ACC112 (cell line): ENCODE results near the gene FBXL17.

Experiments used
- H2AFZ ChIP-seq: fragments of 200-600 bp; sonication (generic); one replicate; pipeline ENCODE4 v1.6.0; 2017; ENCODE audit warnings: antibody characterized with exemption, low read length; ENCODE audit not compliant: unreplicated experiment
- H3K27ac ChIP-seq: fragments of 200-600 bp; sonication (generic); 2 replicates; pipeline ENCODE4 v1.5.1; 2014; ENCODE audit warnings: low read depth, mild to moderate bottlenecking, antibody characterized with exemption, low read length, moderate library complexity
- H3K27me3 ChIP-seq: fragments of 200-600 bp; sonication (generic); 2 replicates; pipeline ENCODE4 v1.6.1; 2014; ENCODE audit warnings: mild to moderate bottlenecking, antibody characterized with exemption, low read length, moderate library complexity, mixed read lengths; ENCODE audit not compliant: insufficient read depth
- H3K36me3 ChIP-seq: fragments of 200-600 bp; sonication (generic); 2 replicates; pipeline ENCODE4 v1.6.1; 2016; ENCODE audit warnings: mild to moderate bottlenecking, antibody characterized with exemption, low read length, moderate library complexity, mixed read lengths; ENCODE audit not compliant: insufficient read depth
- H3K4me1 ChIP-seq: fragments of 200-600 bp; sonication (generic); one replicate; pipeline ENCODE4 v1.6.1; 2016; ENCODE audit warnings: low read length, mixed read lengths; ENCODE audit not compliant: insufficient read depth, unreplicated experiment, control insufficient read depth
- H3K4me3 ChIP-seq: fragments of 200-600 bp; sonication (generic); 2 replicates; pipeline ENCODE4 v1.5.1; 2014; ENCODE audit warnings: mild to moderate bottlenecking, low read depth, low read length
- H3K79me2 ChIP-seq: fragments of 200-600 bp; sonication (generic); one replicate; pipeline ENCODE4 v1.6.0; 2016; ENCODE audit warnings: low read length; ENCODE audit not compliant: control insufficient read depth, unreplicated experiment, insufficient read depth

Gene FBXL17

DNA sequence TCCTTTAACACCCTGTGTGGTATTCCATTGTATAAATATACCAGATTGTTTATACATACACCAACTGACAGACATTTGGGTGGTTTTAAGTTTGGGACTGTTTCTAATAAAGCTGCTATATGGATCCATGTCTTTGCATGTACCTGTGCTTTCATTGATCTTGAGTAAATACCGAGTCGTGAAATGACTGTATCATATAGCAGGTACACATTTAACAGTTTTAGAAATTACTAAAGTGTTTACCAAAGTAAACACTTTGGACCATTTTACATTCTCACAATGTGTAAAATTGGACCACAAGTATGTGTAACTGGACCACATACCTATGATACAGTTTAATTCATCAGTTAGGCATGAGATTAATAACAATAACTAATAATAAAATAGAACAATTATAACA is 175.2 kb downstream of the FBXL17 start:
- H3K4me1 ChIP-seq, result no peaks in the 10 kb centered on the region
- H3K4me3 ChIP-seq, result no peak overlapping the region
- H3K79me2 ChIP-seq, result no peaks in the 10 kb centered on the region
- H3K27ac ChIP-seq, result no peak overlapping the region
- H2AFZ ChIP-seq, result no peak overlapping the region
- H3K36me3 ChIP-seq, result no peaks in the 10 kb centered on the region
- H3K27me3 ChIP-seq, result no peaks in the 10 kb centered on the region

GRCh38 chr5:108201721-108202120 is 180.2 kb downstream of the FBXL17 start:
- no peaks in the 10 kb centered on the region for H3K4me1 ChIP-seq
- H3K27ac ChIP-seq, result no peak overlapping the region
- no peak overlapping the region for H3K4me3 ChIP-seq
- no peak overlapping the region for H2AFZ ChIP-seq
- H3K27me3 ChIP-seq, result no peaks in the 10 kb centered on the region
- no peaks in the 10 kb centered on the region for H3K36me3 ChIP-seq
- no peaks in the 10 kb centered on the region for H3K79me2 ChIP-seq

DNA sequence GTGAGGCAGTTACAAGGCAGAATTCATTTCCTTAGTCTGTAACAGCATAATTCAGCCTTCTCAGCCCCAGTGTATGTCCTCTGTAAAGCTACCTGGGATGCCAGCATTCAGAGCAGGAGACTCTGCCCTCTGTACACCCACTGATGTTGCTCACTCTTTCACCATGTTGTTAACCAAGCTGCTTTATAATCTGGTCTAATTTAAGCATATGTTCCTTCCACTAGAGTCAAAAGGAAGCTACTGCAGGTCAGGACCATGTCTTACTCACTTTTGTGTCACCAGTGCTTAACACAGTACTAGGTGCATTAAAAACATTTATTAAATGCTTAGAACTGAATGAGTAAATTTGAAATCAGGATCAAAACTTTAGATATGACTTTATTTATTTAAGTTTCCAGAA is 185.6 kb downstream of the FBXL17 start:
- Histone ChIP-seq H3K36me3 (no peaks in the 10 kb centered on the region), H3K27me3 (no peaks in the 10 kb centered on the region), H3K79me2 (no peaks in the 10 kb centered on the region), H3K27ac (no peak overlapping the region), H3K4me3 (no peak overlapping the region), H2AFZ (no peak overlapping the region), H3K4me1 (peaks cover 8% of the 10 kb centered on the region)

GRCh38 chr5:108193021-108193795 is 188.7 kb downstream of the FBXL17 start:
- H3K79me2 ChIP-seq, result no peaks in the 10 kb centered on the region
- no peak overlapping the region for H3K27ac ChIP-seq
- H3K36me3 ChIP-seq, result no peaks in the 10 kb centered on the region
- H3K4me1 ChIP-seq, result peaks cover 8% of the 10 kb centered on the region
- H2AFZ ChIP-seq, result no peak overlapping the region
- H3K4me3 ChIP-seq, result no peak overlapping the region
- H3K27me3 ChIP-seq, result no peaks in the 10 kb centered on the region

GRCh38 chr5:108184940-108185339 is 197.0 kb downstream of the FBXL17 start:
- H3K27me3 ChIP-seq, result no peaks in the 10 kb centered on the region
- no peak overlapping the region for H3K27ac ChIP-seq
- H3K36me3 ChIP-seq, result no peaks in the 10 kb centered on the region
- H3K4me3 ChIP-seq, result no peak overlapping the region
- H2AFZ ChIP-seq, result no peak overlapping the region
- no peaks in the 10 kb centered on the region for H3K79me2 ChIP-seq
- H3K4me1 ChIP-seq, result no peaks in the 10 kb centered on the region

DNA sequence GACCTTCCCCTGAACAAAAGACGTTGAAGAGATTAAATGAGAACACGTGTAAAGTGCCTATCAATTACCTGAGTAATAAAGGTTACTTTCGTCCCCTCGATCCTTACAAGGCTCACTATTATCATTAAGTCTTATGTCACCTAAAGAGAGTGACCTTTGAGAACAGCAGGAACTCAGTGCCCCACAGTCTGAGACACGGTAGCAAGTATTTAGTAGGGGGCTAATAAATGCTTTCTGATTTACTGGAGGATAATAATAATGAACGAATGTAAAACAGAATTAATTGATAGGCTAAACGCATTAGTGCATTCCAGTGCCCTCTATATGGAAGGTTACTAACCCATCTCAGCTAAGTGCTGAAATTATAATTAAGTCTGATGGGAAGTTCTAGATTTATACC is 199.9 kb downstream of the FBXL17 start:
- Histone ChIP-seq H3K36me3 (no peaks in the 10 kb centered on the region), H3K4me1 (no peaks in the 10 kb centered on the region), H3K27me3 (no peaks in the 10 kb centered on the region), H3K79me2 (no peaks in the 10 kb centered on the region), H3K27ac (no peak overlapping the region), H3K4me3 (no peak overlapping the region), H2AFZ (no peak overlapping the region)

- Histone ChIP-seq H3K27me3 (no peaks in the 10 kb centered on the region), H3K4me3 (no peak overlapping the region), H2AFZ (no peak overlapping the region), H3K4me1 (no peaks in the 10 kb centered on the region), H3K27ac (no peak overlapping the region), H3K36me3 (no peaks in the 10 kb centered on the region), H3K79me2 (no peaks in the 10 kb centered on the region)
These were observed 207.6 kb downstream of the FBXL17 start for GRCh38 chr5:108174286-108174685.

- Histone ChIP-seq H3K27ac (no peak overlapping the region), H3K79me2 (no peaks in the 10 kb centered on the region), H3K36me3 (no peaks in the 10 kb centered on the region), H3K4me3 (no peak overlapping the region), H2AFZ (no peak overlapping the region), H3K27me3 (no peaks in the 10 kb centered on the region), H3K4me1 (no peaks in the 10 kb centered on the region)
These were observed 210.1 kb downstream of the FBXL17 start for GRCh38 chr5:108171759-108172158.

GRCh38 chr5:108168915-108169314 is 213.0 kb downstream of the FBXL17 start:
- H3K36me3 ChIP-seq, result no peaks in the 10 kb centered on the region
- no peak overlapping the region for H2AFZ ChIP-seq
- no peaks in the 10 kb centered on the region for H3K27me3 ChIP-seq
- no peak overlapping the region for H3K4me3 ChIP-seq
- H3K27ac ChIP-seq, result no peak overlapping the region
- H3K79me2 ChIP-seq, result no peaks in the 10 kb centered on the region
- H3K4me1 ChIP-seq, result no peaks in the 10 kb centered on the region

DNA sequence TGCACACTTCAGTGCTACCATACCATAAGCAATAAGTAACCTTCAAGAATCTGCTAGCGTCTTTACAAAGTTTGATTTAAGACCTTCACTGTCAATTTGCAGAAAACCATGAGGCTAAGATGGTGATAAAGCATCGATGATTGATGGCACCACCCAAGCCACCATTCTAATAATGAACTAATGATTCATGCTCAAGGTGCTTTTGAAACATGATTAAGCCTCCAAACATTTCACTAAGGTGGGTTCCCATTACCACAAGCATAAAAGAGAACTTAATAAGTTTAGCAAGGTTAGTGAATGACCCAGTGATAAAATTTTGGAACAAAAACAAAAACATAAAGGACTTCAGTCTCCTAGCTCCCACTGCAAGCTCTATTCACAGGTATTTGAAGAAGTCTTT is 214.7 kb downstream of the FBXL17 start:
- Histone ChIP-seq H3K4me3 (no peak overlapping the region), H3K79me2 (no peaks in the 10 kb centered on the region), H2AFZ (no peak overlapping the region), H3K36me3 (no peaks in the 10 kb centered on the region), H3K27me3 (no peaks in the 10 kb centered on the region), H3K27ac (no peak overlapping the region), H3K4me1 (no peaks in the 10 kb centered on the region)

- Histone ChIP-seq H3K4me3 (no peak overlapping the region), H3K27me3 (no peaks in the 10 kb centered on the region), H3K27ac (no peak overlapping the region), H3K36me3 (no peaks in the 10 kb centered on the region), H2AFZ (no peak overlapping the region), H3K79me2 (no peaks in the 10 kb centered on the region), H3K4me1 (no peaks in the 10 kb centered on the region)
These were observed 217.3 kb downstream of the FBXL17 start for GRCh38 chr5:108164574-108164973.
